Bronchial epithelial cell (primary cell): ENCODE results near the gene PCCA. TPM values are rescaled to one million over a fixed set of nuclear protein-coding genes. Genes with fewer than 3 reads are reported as not detected.

Source experiments
- DNase-seq: peaks from one replicate; pipeline ENCODE4 v3.0.0-alpha.2; 2010; ENCODE audit warnings: low read depth
- FAIRE-seq: peaks from 2 replicates; lab custom pipeline; 2011; peaks lifted over from hg19 to GRCh38; lab: Jason Lieb, UNC
- H3K27me3 ChIP-seq: 2 replicates; pipeline ENCODE4 v1.5.1; 2011; ENCODE audit warnings: low read length; ENCODE audit not compliant: control insufficient read depth, insufficient read depth
- H3K36me3 ChIP-seq: 2 replicates; pipeline ENCODE4 v1.5.1; 2011; ENCODE audit warnings: low read length; ENCODE audit not compliant: control insufficient read depth, insufficient read depth
- H3K4me3 ChIP-seq: 2 replicates; pipeline ENCODE4 v1.5.1; 2011; ENCODE audit warnings: mild to moderate bottlenecking, low read depth, low read length, control low read depth
- CTCF ChIP-seq: IDR thresholded peaks from 2 replicates; pipeline ENCODE4 v1.5.1; 2011; ENCODE audit warnings: mild to moderate bottlenecking, moderate library complexity, low read length, control low read depth, inconsistent platforms; ENCODE audit not compliant: insufficient read depth, severe bottlenecking
- total RNA-seq: library from RNA; depleted of rRNA; stranded (reverse); fragments of >200 nt; gene quantifications from 2 replicates; pipeline ENCODE4 v1.2.1, GENCODE V29; 2014

PCCA gene
- total RNA-seq, 1 donor from 2014 or later, result 27.1 TPM

DNA sequence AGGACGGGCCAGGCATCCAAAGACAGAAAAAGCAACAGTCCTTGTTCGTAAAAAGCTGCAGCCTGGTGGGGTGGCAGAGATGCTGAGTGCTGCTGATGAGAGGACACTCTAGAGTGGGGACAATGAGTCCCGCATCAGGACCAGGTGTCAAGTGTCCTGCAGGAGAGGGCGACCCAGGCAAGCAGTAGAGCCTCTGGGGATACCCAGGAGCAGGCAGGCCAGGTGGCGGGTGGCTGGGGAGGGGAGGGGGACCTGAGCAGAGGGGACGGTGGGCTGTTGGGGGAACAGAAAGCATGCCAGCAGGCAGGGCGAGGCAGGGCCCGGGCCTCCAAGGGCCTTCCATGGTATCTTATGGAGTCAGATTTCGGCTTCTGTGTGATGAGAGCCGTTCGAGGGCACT lies 463.9 kb downstream of the PCCA start:
- no peak for DNase-seq
- H3K4me3 ChIP-seq, result no peak overlapping the region
- FAIRE-seq, result no peak
- no peak for TF ChIP-seq CTCF
- no peaks in the 10 kb centered on the region for H3K36me3 ChIP-seq
- H3K27me3 ChIP-seq, result no peaks in the 10 kb centered on the region

GRCh38 chr13:100559886-100560285 lies 471.0 kb downstream of the PCCA start:
- TF ChIP-seq CTCF, result no peak
- DNase-seq (no peak), FAIRE-seq (no peak)

DNA sequence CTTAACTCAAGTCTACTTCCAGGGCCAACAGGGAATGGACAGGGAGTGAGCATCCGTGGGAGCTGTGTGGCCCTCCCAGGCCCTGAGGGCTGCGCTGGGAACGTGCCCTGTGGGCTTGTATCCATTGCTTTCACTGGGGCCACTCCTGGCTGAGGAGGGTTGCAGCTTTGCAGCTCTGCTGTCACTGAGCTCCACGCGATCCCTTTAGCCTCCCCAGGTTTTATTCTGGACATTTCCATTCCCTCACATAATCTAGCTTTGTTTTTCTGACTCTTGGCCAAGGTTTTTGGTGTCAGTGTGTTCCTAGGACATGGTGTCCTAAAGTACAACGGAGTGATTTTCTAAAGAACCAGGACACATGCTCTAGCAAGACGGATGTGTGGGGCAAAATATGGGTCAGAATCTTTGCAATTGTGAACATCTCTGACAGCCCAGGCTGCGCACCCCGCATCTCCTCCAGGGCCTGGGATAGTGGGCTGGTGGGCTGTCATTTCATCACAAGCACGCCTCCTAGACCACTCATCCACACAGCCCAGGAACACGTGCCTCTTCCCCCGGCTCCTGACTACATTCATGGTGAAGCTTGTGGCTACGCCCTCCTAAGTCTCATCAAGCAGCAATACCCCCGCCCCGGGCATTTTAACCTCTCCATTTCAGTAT lies 471.7 kb downstream of the PCCA start:
- no peak for TF ChIP-seq CTCF
- no peak for DNase-seq
- H3K27me3 ChIP-seq, result no peaks in the 10 kb centered on the region
- FAIRE-seq, result peak; percentile 13
- no peaks in the 10 kb centered on the region for H3K36me3 ChIP-seq
- no peak overlapping the region for H3K4me3 ChIP-seq

More at GRCh38 chr13:100559886-100560285, 471.0 kb downstream of the PCCA start:
- Histone ChIP-seq H3K27me3 (no peaks in the 10 kb centered on the region), H3K36me3 (no peaks in the 10 kb centered on the region), H3K4me3 (no peak overlapping the region)

DNA sequence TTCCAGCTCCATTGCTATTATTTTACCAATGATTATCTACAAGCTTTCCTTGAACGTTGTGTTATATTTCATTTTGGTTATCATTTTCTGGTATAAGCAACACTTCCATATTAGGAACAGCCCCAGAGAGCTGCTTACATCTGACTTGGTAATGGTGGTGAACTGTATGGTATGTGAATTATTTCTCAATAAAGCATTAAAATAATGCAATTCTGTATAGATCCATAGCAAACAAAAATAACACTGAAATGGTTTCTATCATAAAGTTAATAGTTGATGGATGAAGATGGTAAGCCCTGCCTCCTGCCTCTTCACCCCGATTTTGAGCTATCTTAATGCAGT lies 472.2 kb downstream of the PCCA start:
- no peak for TF ChIP-seq CTCF
- DNase-seq (no peak), FAIRE-seq (no peak)
- Histone ChIP-seq H3K4me3 (no peak overlapping the region), H3K36me3 (no peaks in the 10 kb centered on the region), H3K27me3 (no peaks in the 10 kb centered on the region)

- FAIRE-seq, result no peak
- no peak for TF ChIP-seq CTCF
- no peaks in the 10 kb centered on the region for H3K27me3 ChIP-seq
- no peak overlapping the region for H3K4me3 ChIP-seq
- no peaks in the 10 kb centered on the region for H3K36me3 ChIP-seq
- no peak for DNase-seq
Observed at GRCh38 chr13:100561599-100562204, 472.8 kb downstream of the PCCA start.
